GM23338 (cell line): Measurements from ENCODE around the gene INO80B. TPM values are rescaled to one million over a fixed set of nuclear protein-coding genes. Genes with fewer than 3 reads are reported as not detected.
"Not testable (repeated sequence)": the region's sequence is repeated elsewhere in the genome, so short reads cannot be mapped to it uniquely, and the experiment has no call there.

ENCODE experiments used
- ATAC-seq: fragments of 200-7000 bp; cut with Tn5 transposase; 3 replicates; pipeline ENCODE4 v1.9.1; 2020
- DNase-seq: peaks from one replicate; pipeline ENCODE4 v3.0.0-alpha.2; 2015; ENCODE audit warnings: low spot score
- H2AFZ ChIP-seq: fragments of 200-600 bp; sonication (generic); 2 replicates; pipeline ENCODE4 v1.8.0; 2016; ENCODE audit warnings: antibody characterized with exemption, mild to moderate bottlenecking, moderate library complexity
- H3F3A ChIP-seq: fragments of 200-600 bp; sonication (generic); replicated peaks from 2 replicates; pipeline ENCODE4 v1.8.0; 2017; ENCODE audit warnings: antibody characterized with exemption, mixed run types, low read depth
- H3K27ac ChIP-seq: fragments of 200-600 bp; sonication (generic); 2 replicates; pipeline ENCODE4 v1.6.1; 2016; ENCODE audit warnings: low read depth
- H3K27me3 ChIP-seq: fragments of 200-600 bp; sonication (generic); 2 replicates; pipeline ENCODE4 v1.8.0; 2016; ENCODE audit warnings: mild to moderate bottlenecking, mixed run types, moderate library complexity; ENCODE audit not compliant: insufficient read depth
- H3K36me3 ChIP-seq: fragments of 200-600 bp; sonication (generic); 2 replicates; pipeline ENCODE4 v1.8.0; 2016; ENCODE audit warnings: mild to moderate bottlenecking; ENCODE audit not compliant: insufficient read depth
- H3K4me1 ChIP-seq: fragments of 200-600 bp; sonication (generic); 2 replicates; pipeline ENCODE4 v1.8.0; 2016; ENCODE audit warnings: mild to moderate bottlenecking, moderate library complexity; ENCODE audit not compliant: insufficient read depth
- H3K4me2 ChIP-seq: fragments of 200-600 bp; sonication (generic); 2 replicates; pipeline ENCODE4 v1.7.1; 2017; ENCODE audit warnings: mixed run types
- H3K4me3 ChIP-seq: fragments of 200-600 bp; sonication (generic); 2 replicates; pipeline ENCODE4 v1.6.1; 2016; ENCODE audit warnings: mixed run types
- H3K79me2 ChIP-seq: fragments of 200-600 bp; sonication (generic); replicated peaks from 2 replicates; pipeline ENCODE4 v1.8.0; 2017; ENCODE audit warnings: mild to moderate bottlenecking; ENCODE audit not compliant: insufficient read depth
- H3K9me2 ChIP-seq: fragments of 200-600 bp; sonication (generic); 2 replicates; pipeline ENCODE4 v1.8.0; 2017; ENCODE audit not compliant: insufficient read depth
- H4K20me1 ChIP-seq: fragments of 200-600 bp; sonication (generic); replicated peaks from 2 replicates; pipeline ENCODE4 v1.8.0; 2017; ENCODE audit warnings: mild to moderate bottlenecking; ENCODE audit not compliant: insufficient read depth
- H3K27ac Mint-ChIP-seq: 2 replicates; pipeline ENCODE4 v1.8.0; 2020; ENCODE audit warnings: inconsistent platforms, mild to moderate bottlenecking, moderate library complexity, mixed read lengths
- H3K27me3 Mint-ChIP-seq: 3 replicates; pipeline ENCODE4 v1.8.0; 2022; ENCODE audit warnings: low read depth, mild to moderate bottlenecking, moderate library complexity, mixed read lengths, inconsistent platforms; ENCODE audit not compliant: insufficient read depth, poor library complexity
- H3K36me3 Mint-ChIP-seq: 3 replicates; pipeline ENCODE4 v1.8.0; 2021; ENCODE audit warnings: low read depth, mild to moderate bottlenecking, inconsistent platforms, moderate library complexity, mixed read lengths
- H3K4me1 Mint-ChIP-seq: 3 replicates; pipeline ENCODE4 v1.8.0; 2020; ENCODE audit warnings: mild to moderate bottlenecking, inconsistent platforms, mixed read lengths
- H3K4me3 Mint-ChIP-seq: 3 replicates; pipeline ENCODE4 v1.8.0; 2021; ENCODE audit warnings: moderate library complexity, mild to moderate bottlenecking, inconsistent platforms, mixed read lengths
- H3K9me3 Mint-ChIP-seq: 3 replicates; pipeline ENCODE4 v1.8.0; 2020; ENCODE audit warnings: moderate library complexity, mild to moderate bottlenecking, inconsistent platforms, mixed read lengths
- CREB1 ChIP-seq: fragments of 250-450 bp; sonication (Bioruptor Pico); IDR thresholded peaks from 2 replicates; pipeline ENCODE4 v1.5.0; 2020; ENCODE audit warnings: low read depth, mild to moderate bottlenecking, moderate library complexity
- CTCF ChIP-seq, 2 experiments: fragments of 200-600 bp in 1 of 2; sonication (generic) in 1 of 2; conservative IDR thresholded peaks; 2 replicates each; pipeline versions ENCODE4 v1.5.1 to v1.6.1; 2016 to 2017; ENCODE audit warnings: antibody characterized with exemption in 2 of 2, low read depth in 2 of 2, mild to moderate bottlenecking in 2 of 2, moderate library complexity in 1 of 2
- JUNB ChIP-seq: IDR thresholded peaks from one replicate; pipeline ENCODE4 v1.6.1; 2016; ENCODE audit warnings: antibody characterized with exemption; ENCODE audit not compliant: unreplicated experiment
- POLR2AphosphoS5 ChIP-seq: IDR thresholded peaks from 2 replicates; pipeline ENCODE4 v1.6.1; 2016; ENCODE audit warnings: antibody characterized with exemption, low read depth
- STAT1 ChIP-seq: IDR thresholded peaks from one replicate; pipeline ENCODE4 v1.6.1; 2016; ENCODE audit warnings: antibody characterized with exemption; ENCODE audit not compliant: unreplicated experiment
- ZNF462 ChIP-seq: fragments of 250-450 bp; sonication (Bioruptor Pico); IDR thresholded peaks from 2 replicates; pipeline ENCODE4 v1.5.0; 2020; ENCODE audit warnings: mild to moderate bottlenecking, moderate library complexity
- polyA plus RNA-seq: library from polyadenylated mRNA; unstranded; fragments of >200 nt; fragmentation: Nextera tagmentation; extraction: Ambion mirVana; gene quantifications from 2 replicates; pipeline ENCODE4 v1.2.1, GENCODE V29; 2016
- total RNA-seq: library from RNA; depleted of rRNA; stranded (reverse); fragments of >200 nt; shearing (Covaris generic); gene quantifications from 2 replicates; pipeline ENCODE4 v1.2.3, GENCODE V29; 2014

INO80B gene
- total and polyA plus RNA-seq, 2 experiments from 2014 or later: 5.1 to 21.8 TPM

GRCh38 chr2:74441170-74441689 is 13.7 kb upstream of the INO80B start (continued):
- TF ChIP-seq ZNF462 (CRISPR knock-in tag) (no peak), JUNB (no peak), CTCF (conservative IDR thresholded peaks at IDR 0.05; ENCODE audit: low read depth in 2 of 2) (no peak)

- Histone ChIP-seq H3K4me3 (peak within 1 kb of the TSS; percentile 96), H3K9me2 (no peaks in the 10 kb centered on the region), H3F3A (peaks cover 18% of the 10 kb centered on the region), H3K36me3 (no peaks in the 10 kb centered on the region), H3K79me2 (peaks cover 34% of the 10 kb centered on the region), H3K27me3 (no peaks in the 10 kb centered on the region), H2AFZ (peak within 1 kb of the TSS; percentile 66), H3K27ac (peak within 1 kb of the TSS; percentile 97), H3K4me2 (peak within 1 kb of the TSS; percentile 97), H3K4me1 (peaks cover 29% of the 10 kb centered on the region), H4K20me1 (peaks cover 23% of the 10 kb centered on the region)
- ATAC-seq (peak; percentile 56), DNase-seq (peak; percentile 92)
- Mint-ChIP-seq H3K4me1 (peaks cover 29% of the 10 kb centered on the region), H3K36me3 (peaks cover 18% of the 10 kb centered on the region), H3K27me3 (peaks cover 16% of the 10 kb centered on the region), H3K27ac (peak within 1 kb of the TSS; percentile 97), H3K9me3 (no peaks in the 10 kb centered on the region), H3K4me3 (peak within 1 kb of the TSS; percentile 98)
- peak; percentile 68 for TF ChIP-seq POLR2AphosphoS5
- TF ChIP-seq CREB1 (CRISPR knock-in tag): peak; percentile 39
- TF ChIP-seq STAT1: no peak
Observed at GRCh38 chr2:74441690-74442482, 13.0 kb upstream of the INO80B start, which contains the start of gene RTKN. Gene RTKN, minus strand, starts transcription at chr2:74441937. Its CDS starts 121 bp downstream, at chr2:74441816.

GRCh38 chr2:74442483-74443297 is 12.2 kb upstream of the INO80B start:
- peak overlapping the region; percentile 98 for H3K4me3 Mint-ChIP-seq
- ATAC-seq, DNase-seq, H3K27me3 ChIP-seq, H3K36me3 ChIP-seq, H3K9me2 ChIP-seq, H3K9me3 Mint-ChIP-seq: not testable (repeated sequence)
- H4K20me1 ChIP-seq: peaks cover 20% of the 10 kb centered on the region
- peak overlapping the region; percentile 96 for H3K4me3 ChIP-seq
- peaks cover 13% of the 10 kb centered on the region for H3K36me3 Mint-ChIP-seq
- peaks cover 21% of the 10 kb centered on the region for H3K4me1 Mint-ChIP-seq
- H3K27ac Mint-ChIP-seq: peak overlapping the region; percentile 75
- H3K27me3 Mint-ChIP-seq: peaks cover 15% of the 10 kb centered on the region
- peak overlapping the region; percentile 24 for H3K27ac ChIP-seq
- peaks cover 18% of the 10 kb centered on the region for H3F3A ChIP-seq
- H2AFZ ChIP-seq: peak overlapping the region; percentile 66
- H3K79me2 ChIP-seq: peaks cover 26% of the 10 kb centered on the region
- H3K4me1 ChIP-seq: peaks cover 21% of the 10 kb centered on the region; the same call in 1 of the 2 replicates
- peak overlapping the region; percentile 97 for H3K4me2 ChIP-seq
